Calu3 (cell line): ENCODE results near the gene NPAS3. TPM values are rescaled to one million over a fixed set of nuclear protein-coding genes. Genes with fewer than 3 reads are reported as not detected.

Source experiments
- BruUV-seq: library from RNA; stranded (reverse); fragments of 400-500 nt; replicated peaks from 2 replicates; lab custom pipeline; 2021; lab: Mats Ljungman, UMichigan
- CTCF ChIA-PET: fragments of 300-600 bp; sonication (Branson Sonifier 250); formaldehyde crosslinking; loops from one replicate; lab custom pipeline; 2022; ENCODE audit warnings: antibody characterized with exemption; lab: Charles Lee
- DNase-seq: peaks from one replicate; pipeline ENCODE4 v3.0.0; 2022
- H3K27ac Mint-ChIP-seq: one replicate; pipeline ENCODE4 v1.8.0; 2022; ENCODE audit warnings: mixed read lengths; ENCODE audit not compliant: unreplicated experiment
- H3K27me3 Mint-ChIP-seq: one replicate; pipeline ENCODE4 v1.8.0; 2022; ENCODE audit warnings: mixed read lengths; ENCODE audit not compliant: unreplicated experiment
- H3K36me3 Mint-ChIP-seq: one replicate; pipeline ENCODE4 v1.8.0; 2022; ENCODE audit warnings: mild to moderate bottlenecking, moderate library complexity, mixed read lengths; ENCODE audit not compliant: insufficient read depth, unreplicated experiment
- H3K4me1 Mint-ChIP-seq: one replicate; pipeline ENCODE4 v1.8.0; 2022; ENCODE audit warnings: mild to moderate bottlenecking, low read depth, mixed read lengths; ENCODE audit not compliant: unreplicated experiment
- H3K4me3 Mint-ChIP-seq: one replicate; pipeline ENCODE4 v1.8.0; 2022; ENCODE audit warnings: mild to moderate bottlenecking, low read depth, moderate library complexity, mixed read lengths; ENCODE audit not compliant: unreplicated experiment
- H3K9me3 Mint-ChIP-seq: one replicate; pipeline ENCODE4 v1.8.0; 2022; ENCODE audit warnings: low read depth, mixed read lengths; ENCODE audit not compliant: unreplicated experiment
- intact Hi-C: fragments of 100-400 bp; cut with micrococcal nuclease; formaldehyde crosslinking; loops from one replicate; pipeline ENCODE4 v1.10.0; 2022; ENCODE audit not compliant: unreplicated experiment
- total RNA-seq: library from RNA; stranded (reverse); gene quantifications from 2 replicates; pipeline ENCODE4 v1.2.3, GENCODE V29; 2022
- TF ChIP-seq, protein P1 (sequence below): fragments of 200-600 bp; IDR thresholded peaks from one replicate; pipeline ENCODE4 v1.8.0; 2022; ENCODE audit warnings: antibody characterized with exemption; ENCODE audit not compliant: unreplicated experiment

The NPAS3 gene
- total RNA-seq, 1 experiment from 2014 or later: not detected

DNA sequence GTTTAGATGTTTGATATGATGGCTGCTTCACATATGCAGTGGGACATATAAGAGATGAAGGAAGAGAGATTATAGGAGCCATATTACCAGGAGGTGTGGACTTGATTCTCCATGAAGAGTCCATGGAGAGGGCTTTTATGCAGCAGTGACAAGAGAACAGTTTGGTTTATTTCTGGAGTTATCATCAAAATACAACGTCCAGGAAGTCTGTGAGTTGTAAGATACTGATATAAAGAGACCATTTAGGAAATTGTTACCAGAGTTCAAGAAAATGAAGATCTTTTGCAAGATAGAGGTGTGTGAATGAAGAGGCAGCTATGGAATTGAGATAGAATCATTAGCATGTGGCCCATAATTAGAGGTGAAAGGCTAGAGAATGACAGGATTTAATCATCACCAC lies 431.7 kb downstream of the NPAS3 start:
- no peak overlapping the region for H3K4me3 Mint-ChIP-seq
- CTCF ChIA-PET: no interaction called here
- BruUV-seq: no TSS peak
- no peak overlapping the region for H3K27ac Mint-ChIP-seq
- no peaks in the 10 kb centered on the region for H3K36me3 Mint-ChIP-seq
- intact Hi-C loops: no loop called here
- H3K4me1 Mint-ChIP-seq: no peaks in the 10 kb centered on the region
- no peak for DNase-seq
- TF ChIP-seq, protein P1, sequence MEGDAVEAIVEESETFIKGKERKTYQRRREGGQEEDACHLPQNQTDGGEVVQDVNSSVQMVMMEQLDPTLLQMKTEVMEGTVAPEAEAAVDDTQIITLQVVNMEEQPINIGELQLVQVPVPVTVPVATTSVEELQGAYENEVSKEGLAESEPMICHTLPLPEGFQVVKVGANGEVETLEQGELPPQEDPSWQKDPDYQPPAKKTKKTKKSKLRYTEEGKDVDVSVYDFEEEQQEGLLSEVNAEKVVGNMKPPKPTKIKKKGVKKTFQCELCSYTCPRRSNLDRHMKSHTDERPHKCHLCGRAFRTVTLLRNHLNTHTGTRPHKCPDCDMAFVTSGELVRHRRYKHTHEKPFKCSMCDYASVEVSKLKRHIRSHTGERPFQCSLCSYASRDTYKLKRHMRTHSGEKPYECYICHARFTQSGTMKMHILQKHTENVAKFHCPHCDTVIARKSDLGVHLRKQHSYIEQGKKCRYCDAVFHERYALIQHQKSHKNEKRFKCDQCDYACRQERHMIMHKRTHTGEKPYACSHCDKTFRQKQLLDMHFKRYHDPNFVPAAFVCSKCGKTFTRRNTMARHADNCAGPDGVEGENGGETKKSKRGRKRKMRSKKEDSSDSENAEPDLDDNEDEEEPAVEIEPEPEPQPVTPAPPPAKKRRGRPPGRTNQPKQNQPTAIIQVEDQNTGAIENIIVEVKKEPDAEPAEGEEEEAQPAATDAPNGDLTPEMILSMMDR: no peak
- H3K9me3 Mint-ChIP-seq: no peaks in the 10 kb centered on the region
- H3K27me3 Mint-ChIP-seq: peaks cover 9% of the 10 kb centered on the region

DNA sequence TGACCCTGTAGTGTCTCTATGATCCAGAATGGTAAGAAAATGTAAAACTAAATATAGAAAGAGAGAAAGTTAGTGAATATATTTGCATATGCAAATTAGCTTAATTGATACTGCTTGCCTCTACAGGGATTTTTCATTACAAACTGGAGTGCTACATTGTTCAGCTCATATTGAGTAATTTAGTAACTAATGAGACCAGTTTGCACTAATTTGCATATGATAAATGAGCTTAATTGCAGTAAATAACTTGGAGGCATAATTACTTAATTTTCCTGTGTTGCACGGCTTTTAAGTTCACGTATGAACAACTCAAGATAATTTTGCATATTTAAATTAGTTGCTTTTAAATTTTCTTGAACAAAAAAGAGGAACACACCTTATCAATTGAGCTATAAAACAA lies 436.5 kb downstream of the NPAS3 start:
- no peak for DNase-seq
- Mint-ChIP-seq H3K4me1 (no peaks in the 10 kb centered on the region), H3K4me3 (no peak overlapping the region), H3K27ac (no peak overlapping the region), H3K36me3 (no peaks in the 10 kb centered on the region), H3K27me3 (peaks cover 13% of the 10 kb centered on the region), H3K9me3 (no peaks in the 10 kb centered on the region)
- CTCF ChIA-PET: no interaction called here
- TF ChIP-seq, protein P1: no peak
- BruUV-seq: no TSS peak
- intact Hi-C loops: no loop called here

DNA sequence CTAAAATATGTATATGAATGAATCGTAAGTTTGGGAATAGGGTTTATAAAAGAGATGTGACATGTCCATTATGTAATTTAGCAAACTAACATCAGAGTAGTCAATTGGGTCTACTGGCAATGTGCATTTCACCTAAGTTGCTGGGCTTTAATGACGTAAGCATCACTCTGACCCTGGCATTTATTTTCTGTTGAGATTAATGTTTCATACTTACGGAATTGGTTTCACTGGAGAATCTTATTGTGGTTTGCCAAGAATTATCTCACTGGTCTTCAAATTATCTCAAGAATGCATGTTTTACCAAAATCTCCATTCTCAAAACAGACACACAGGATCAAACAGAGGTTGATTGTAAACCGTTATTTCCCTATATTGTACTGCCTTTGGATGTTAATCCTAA lies 437.1 kb downstream of the NPAS3 start:
- CTCF ChIA-PET: no interaction called here
- intact Hi-C loops: no loop called here

DNA sequence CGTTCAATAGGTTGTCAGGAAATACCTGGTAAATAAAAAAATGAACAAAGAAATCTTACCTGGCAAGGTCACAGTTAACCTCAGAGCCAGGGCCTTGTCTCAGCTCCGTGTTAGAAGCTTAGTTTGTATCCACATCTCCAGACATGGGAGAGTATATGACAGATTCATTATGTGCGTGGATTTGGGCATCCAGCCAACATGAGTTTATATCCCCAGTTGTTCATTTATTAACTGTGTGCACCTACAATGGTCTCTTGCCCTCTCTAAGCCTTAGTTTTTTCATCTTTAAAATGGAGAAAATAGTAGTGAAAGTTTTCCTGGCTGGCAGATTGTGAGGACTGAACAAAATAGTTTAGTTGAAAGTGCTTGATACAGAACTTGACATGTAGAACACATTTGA lies 437.8 kb downstream of the NPAS3 start:
- H3K36me3 Mint-ChIP-seq: no peaks in the 10 kb centered on the region
- no peak overlapping the region for H3K4me3 Mint-ChIP-seq
- TF ChIP-seq, protein P1: no peak
- peaks cover 13% of the 10 kb centered on the region for H3K27me3 Mint-ChIP-seq
- CTCF ChIA-PET: no interaction called here
- BruUV-seq: no TSS peak
- no peak for DNase-seq
- no peaks in the 10 kb centered on the region for H3K4me1 Mint-ChIP-seq
- H3K27ac Mint-ChIP-seq: no peak overlapping the region
- intact Hi-C loops: no loop called here
- H3K9me3 Mint-ChIP-seq: no peaks in the 10 kb centered on the region

More for the DNA sequence above, 437.1 kb downstream of the NPAS3 start:
- Mint-ChIP-seq H3K4me3 (no peak overlapping the region), H3K27ac (no peak overlapping the region), H3K9me3 (no peaks in the 10 kb centered on the region), H3K36me3 (no peaks in the 10 kb centered on the region), H3K27me3 (peaks cover 13% of the 10 kb centered on the region), H3K4me1 (no peaks in the 10 kb centered on the region)
- TF ChIP-seq, protein P1: no peak
- BruUV-seq: no TSS peak
- no peak for DNase-seq
